HG03354 (cell line): ENCODE data around the gene HSF4.

ENCODE experiments used
- ATAC-seq: cut with Tn5 transposase; IDR thresholded peaks from one replicate; pipeline ENCODE4 v1.9.1; 2021; ENCODE audit warnings: mild to moderate bottlenecking; ENCODE audit not compliant: unreplicated experiment, poor library complexity, severe bottlenecking

HSF4 gene

GRCh38 chr16:67213197-67214019, 48.9 kb downstream of the HSF4 start:
- no peak for ATAC-seq

- no peak for ATAC-seq
Observed at GRCh38 chr16:67215706-67216105, 51.2 kb downstream of the HSF4 start.

- no peak for ATAC-seq
Observed at GRCh38 chr16:67216612-67217490, 52.3 kb downstream of the HSF4 start.
